HG03469 (cell line): ENCODE data around the gene SRMS.

ENCODE experiments used
- ATAC-seq: cut with Tn5 transposase; IDR thresholded peaks from one replicate; pipeline ENCODE4 v1.9.1; 2021; ENCODE audit warnings: mild to moderate bottlenecking, moderate library complexity, moderate number of reproducible peaks; ENCODE audit not compliant: unreplicated experiment

Gene SRMS

GRCh38 chr20:63503524-63503923 lies 44.0 kb downstream of the SRMS start:
- ATAC-seq: no peak

GRCh38 chr20:63502671-63503172 lies 44.8 kb downstream of the SRMS start:
- ATAC-seq: no peak

GRCh38 chr20:63501818-63502670 lies 45.5 kb downstream of the SRMS start:
- no peak for ATAC-seq

GRCh38 chr20:63500902-63501817 lies 46.4 kb downstream of the SRMS start:
- ATAC-seq: no peak

GRCh38 chr20:63500151-63500901 lies 47.2 kb downstream of the SRMS start:
- no peak for ATAC-seq

- ATAC-seq: no peak
These were observed 48.1 kb downstream of the SRMS start for GRCh38 chr20:63499338-63499969.

- ATAC-seq: no peak
These were observed 48.6 kb downstream of the SRMS start, which contains the start of gene EEF1A2 for GRCh38 chr20:63498960-63499337. TSS of gene EEF1A2 (minus strand) at chr20:63499083. CDS start at chr20:63497763, 1,320 bp downstream.

- no peak for ATAC-seq
These were observed 49.3 kb downstream of the SRMS start for GRCh38 chr20:63497946-63498935.

- no peak for ATAC-seq
These were observed 50.2 kb downstream of the SRMS start for GRCh38 chr20:63497138-63497945.

GRCh38 chr20:63496596-63497120 lies 50.9 kb downstream of the SRMS start:
- no peak for ATAC-seq

- ATAC-seq: no peak
These were observed 51.6 kb downstream of the SRMS start for GRCh38 chr20:63495741-63496595.

- ATAC-seq: no peak
These were observed 52.3 kb downstream of the SRMS start for GRCh38 chr20:63495167-63495720.

GRCh38 chr20:63494420-63495166 lies 53.0 kb downstream of the SRMS start:
- no peak for ATAC-seq

GRCh38 chr20:63494084-63494419 lies 53.5 kb downstream of the SRMS start:
- ATAC-seq: no peak

- ATAC-seq: no peak
These were observed 54.0 kb downstream of the SRMS start for GRCh38 chr20:63493563-63494020.

- no peak for ATAC-seq
These were observed 54.6 kb downstream of the SRMS start for GRCh38 chr20:63492982-63493381.
